HepG2 (cell line): ENCODE results near the gene ATRNL1.

Source experiments
- ZFP41 ChIP-seq: sonication (generic); formaldehyde crosslinking; IDR thresholded peaks from 2 replicates; pipeline ENCODE4 v1.4.0; 2020; ENCODE audit warnings: mild to moderate bottlenecking, missing genetic modification reagents, borderline replicate concordance
- ZNF230 ChIP-seq: sonication (generic); formaldehyde crosslinking; IDR thresholded peaks from 2 replicates; pipeline ENCODE4 v1.4.0; 2020; ENCODE audit warnings: mild to moderate bottlenecking, missing genetic modification reagents
- TF ChIP-seq, protein P1 (sequence below): fragments of 450-650 bp; IDR thresholded peaks from 2 replicates; pipeline ENCODE4 v1.6.1; 2017

DNA sequence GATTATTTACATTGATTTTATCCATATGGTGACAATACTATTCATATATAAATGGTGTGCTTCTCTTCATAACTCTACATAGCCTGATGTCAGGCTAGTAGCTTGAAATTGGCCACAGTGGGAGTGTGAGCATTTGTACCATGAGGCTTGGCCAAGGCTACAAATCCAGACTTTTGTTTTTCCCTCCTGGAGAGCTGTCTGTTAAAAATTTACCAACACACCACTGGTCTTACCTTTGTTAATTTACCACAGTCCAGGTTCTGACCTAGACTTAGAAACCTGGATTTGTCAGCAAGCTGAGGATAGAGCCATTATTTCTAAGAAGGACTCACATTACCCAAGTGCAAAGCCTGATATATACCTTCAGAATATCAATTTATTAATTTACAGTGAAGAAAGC is 45.5 kb upstream of the ATRNL1 start:
- TF ChIP-seq ZFP41 (CRISPR knock-in tag), result no peak
- TF ChIP-seq, protein P1, sequence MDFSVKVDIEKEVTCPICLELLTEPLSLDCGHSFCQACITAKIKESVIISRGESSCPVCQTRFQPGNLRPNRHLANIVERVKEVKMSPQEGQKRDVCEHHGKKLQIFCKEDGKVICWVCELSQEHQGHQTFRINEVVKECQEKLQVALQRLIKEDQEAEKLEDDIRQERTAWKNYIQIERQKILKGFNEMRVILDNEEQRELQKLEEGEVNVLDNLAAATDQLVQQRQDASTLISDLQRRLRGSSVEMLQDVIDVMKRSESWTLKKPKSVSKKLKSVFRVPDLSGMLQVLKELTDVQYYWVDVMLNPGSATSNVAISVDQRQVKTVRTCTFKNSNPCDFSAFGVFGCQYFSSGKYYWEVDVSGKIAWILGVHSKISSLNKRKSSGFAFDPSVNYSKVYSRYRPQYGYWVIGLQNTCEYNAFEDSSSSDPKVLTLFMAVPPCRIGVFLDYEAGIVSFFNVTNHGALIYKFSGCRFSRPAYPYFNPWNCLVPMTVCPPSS, result no peak
- no peak for TF ChIP-seq ZNF230 (CRISPR knock-in tag)
